ENCODE measurements around the gene MINPP1. TPM values are rescaled to one million over a fixed set of nuclear protein-coding genes. Genes with fewer than 3 reads are reported as not detected.

Gene MINPP1
- total RNA-seq, 1 experiment from 2014 or later = 12.3 TPM

GRCh38 chr10:87546971-87547413 is 42.3 kb downstream of the MINPP1 start:
- H3K36me3 Mint-ChIP-seq (ENCODE audit: insufficient read depth, unreplicated experiment) = peaks cover 15% of the 10 kb centered on the region
- intact Hi-C loops (cut with micrococcal nuclease) = no loop called here
- TF ChIP-seq CTCF (IDR thresholded peaks at IDR 0.05; ENCODE audit: unreplicated experiment) = no peak
- peaks cover 8% of the 10 kb centered on the region for H3K9me3 Mint-ChIP-seq (ENCODE audit: unreplicated experiment)
- ChIA-PET CTCF (interaction anchor here (0.9 to 1.6 kb wide), 2 partner anchors 9 to 14 kb away, joined by 3 read pairs; no protein-coding TSS in a partner anchor), POLR2A (no interaction called here)
- no peak for DNase-seq (ENCODE audit: unreplicated experiment)
- H3K4me1 Mint-ChIP-seq (ENCODE audit: insufficient read depth, unreplicated experiment) = no peaks in the 10 kb centered on the region
- H3K27ac Mint-ChIP-seq (ENCODE audit: low read depth, unreplicated experiment) = no peak overlapping the region
- H3K4me3 Mint-ChIP-seq (ENCODE audit: unreplicated experiment) = no peak overlapping the region
- BruUV-seq (replicated peaks) = no TSS peak
- no peaks in the 10 kb centered on the region for H3K27me3 Mint-ChIP-seq (ENCODE audit: insufficient read depth, unreplicated experiment)

GRCh38 chr10:87547734-87548311 is 43.1 kb downstream of the MINPP1 start:
- intact Hi-C loops (cut with micrococcal nuclease) = no loop called here
- no peak for TF ChIP-seq CTCF (IDR thresholded peaks at IDR 0.05; ENCODE audit: unreplicated experiment)
- Mint-ChIP-seq H3K27ac (ENCODE audit: low read depth, unreplicated experiment) (no peak overlapping the region), H3K9me3 (ENCODE audit: unreplicated experiment) (peaks cover 6% of the 10 kb centered on the region), H3K4me3 (ENCODE audit: unreplicated experiment) (no peak overlapping the region), H3K36me3 (ENCODE audit: insufficient read depth, unreplicated experiment) (peaks cover 18% of the 10 kb centered on the region), H3K4me1 (ENCODE audit: insufficient read depth, unreplicated experiment) (no peaks in the 10 kb centered on the region), H3K27me3 (ENCODE audit: insufficient read depth, unreplicated experiment) (no peaks in the 10 kb centered on the region)
- ChIA-PET CTCF (interaction anchor here (0.7 to 1.6 kb wide), 3 partner anchors 10 to 187 kb away, joined by 3 to 6 read pairs (median 4); no protein-coding TSS in a partner anchor), POLR2A (interaction anchor here (1.0 kb wide), 1 partner anchor 131 kb away, joined by 3 read pairs; no protein-coding TSS in a partner anchor)
- DNase-seq (ENCODE audit: unreplicated experiment) = peak; percentile 19
- no TSS peak for BruUV-seq (replicated peaks)

- DNase-seq (ENCODE audit: unreplicated experiment) = no peak
- H3K9me3 Mint-ChIP-seq (ENCODE audit: unreplicated experiment) = no peaks in the 10 kb centered on the region
- CTCF ChIA-PET = no interaction called here
- intact Hi-C loops (cut with micrococcal nuclease) = no loop called here
- no peaks in the 10 kb centered on the region for H3K27me3 Mint-ChIP-seq (ENCODE audit: insufficient read depth, unreplicated experiment)
- no peaks in the 10 kb centered on the region for H3K4me1 Mint-ChIP-seq (ENCODE audit: insufficient read depth, unreplicated experiment)
- TF ChIP-seq CTCF (IDR thresholded peaks at IDR 0.05; ENCODE audit: unreplicated experiment) = no peak
- H3K36me3 Mint-ChIP-seq (ENCODE audit: insufficient read depth, unreplicated experiment) = peaks cover 20% of the 10 kb centered on the region
- H3K4me3 Mint-ChIP-seq (ENCODE audit: unreplicated experiment) = no peak overlapping the region
- no peak overlapping the region for H3K27ac Mint-ChIP-seq (ENCODE audit: low read depth, unreplicated experiment)
- BruUV-seq (replicated peaks) = no TSS peak
- POLR2A ChIA-PET = no interaction called here
Measured at GRCh38 chr10:87550741-87551140, 46.0 kb downstream of the MINPP1 start.

GRCh38 chr10:87551326-87551725 is 46.6 kb downstream of the MINPP1 start:
- H3K27ac Mint-ChIP-seq (ENCODE audit: low read depth, unreplicated experiment) = no peak overlapping the region
- POLR2A ChIA-PET = no interaction called here

More at GRCh38 chr10:87551326-87551725, 46.6 kb downstream of the MINPP1 start:
- H3K9me3 Mint-ChIP-seq (ENCODE audit: unreplicated experiment) = no peaks in the 10 kb centered on the region
- no peak for TF ChIP-seq CTCF (IDR thresholded peaks at IDR 0.05; ENCODE audit: unreplicated experiment)
- H3K27me3 Mint-ChIP-seq (ENCODE audit: insufficient read depth, unreplicated experiment) = no peaks in the 10 kb centered on the region
- peaks cover 20% of the 10 kb centered on the region for H3K36me3 Mint-ChIP-seq (ENCODE audit: insufficient read depth, unreplicated experiment)
- no peaks in the 10 kb centered on the region for H3K4me1 Mint-ChIP-seq (ENCODE audit: insufficient read depth, unreplicated experiment)
- DNase-seq (ENCODE audit: unreplicated experiment) = no peak
- intact Hi-C loops (cut with micrococcal nuclease) = no loop called here
- CTCF ChIA-PET = no interaction called here
- BruUV-seq (replicated peaks) = no TSS peak
- H3K4me3 Mint-ChIP-seq (ENCODE audit: unreplicated experiment) = no peak overlapping the region
